Subcutaneous abdominal adipose tissue (tissue), 5 donors: Measurements from ENCODE around the gene PAPPA.

Experiments used
- H3K27ac ChIP-seq: one replicate; pipeline ENCODE4 v1.7.0; 2013; ENCODE audit warnings: low read depth, mild to moderate bottlenecking, inconsistent platforms, low read length, moderate library complexity
- H3K27me3 ChIP-seq, 5 donors: one replicate each; pipeline ENCODE4 v1.7.0; 2013; ENCODE audit warnings: low read length in 5 of 5, inconsistent platforms in 1 of 5; ENCODE audit not compliant: control insufficient read depth in 5 of 5, insufficient read depth in 4 of 5
- H3K36me3 ChIP-seq, 5 donors: one replicate each; pipeline ENCODE4 v1.7.0; 2013; ENCODE audit warnings: low read length in 5 of 5; ENCODE audit not compliant: control insufficient read depth in 5 of 5, insufficient read depth in 5 of 5
- H3K4me1 ChIP-seq, 5 donors: one replicate each; pipeline ENCODE4 v1.7.0; 2013; ENCODE audit warnings: low read length in 5 of 5, mild to moderate bottlenecking in 3 of 5, moderate library complexity in 1 of 5; ENCODE audit not compliant: control insufficient read depth in 5 of 5, insufficient read depth in 5 of 5
- H3K4me3 ChIP-seq, 5 donors: one replicate each; pipeline ENCODE4 v1.7.0; 2013; ENCODE audit warnings: low read length in 5 of 5, low read depth in 1 of 5
- H3K9ac ChIP-seq, 5 donors: one replicate each; pipeline ENCODE4 v1.7.0; 2013; ENCODE audit warnings: low read length in 5 of 5, mild to moderate bottlenecking in 4 of 5, moderate library complexity in 3 of 5
- H3K9me3 ChIP-seq, 5 donors: one replicate each; pipeline ENCODE4 v1.7.0; 2013; ENCODE audit warnings: low read length in 5 of 5; ENCODE audit not compliant: control insufficient read depth in 5 of 5
- donor health status: healthy.
- donor health status: healthy.
- donor health status: healthy.
- donor health status: healthy.
- donor health status: healthy.

Gene PAPPA

DNA sequence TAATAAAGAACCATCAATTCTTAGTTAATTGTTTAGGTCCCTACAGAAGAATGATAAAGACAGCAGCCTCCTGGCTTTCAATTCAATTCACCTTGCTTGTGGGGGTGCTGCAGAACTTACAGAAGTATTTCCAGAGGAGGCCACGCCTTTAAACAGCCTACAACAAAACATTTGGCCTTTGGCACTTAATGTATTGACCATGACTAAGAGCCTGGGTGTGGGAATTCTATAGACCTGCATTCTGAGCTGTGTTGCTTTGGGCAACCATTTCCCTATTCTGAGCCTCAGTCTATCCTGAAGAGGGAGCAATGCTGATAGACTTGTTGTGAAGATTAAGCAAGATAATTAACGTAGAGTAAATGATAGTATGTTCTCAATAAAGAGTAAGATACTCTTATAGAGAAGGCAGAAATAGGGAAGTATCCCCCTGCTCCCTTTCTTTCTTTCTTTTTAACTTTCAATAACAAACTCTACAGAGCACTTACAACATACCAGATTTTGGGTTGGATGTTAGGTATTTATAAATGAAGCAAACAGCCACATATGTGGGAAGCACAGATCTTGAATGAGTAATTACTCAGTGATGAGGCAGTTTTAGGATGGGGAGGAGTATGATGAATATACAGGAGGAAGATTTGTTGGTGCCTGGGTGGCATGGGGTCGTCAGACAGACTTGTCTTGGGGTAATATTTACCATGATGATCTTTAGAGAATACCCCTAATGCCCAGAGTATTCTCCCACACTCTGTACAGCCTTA is 28.4 kb downstream of the PAPPA start:
- Histone ChIP-seq H3K4me1 (no peaks in the 10 kb centered on the region), H3K9ac (no peak overlapping the region), H3K27me3 (peaks cover 0 to 3% (median 0%) of the 10 kb centered on the region in 5 donors), H3K4me3 (no peak overlapping the region), H3K27ac (no peak overlapping the region), H3K36me3 (no peaks in the 10 kb centered on the region), H3K9me3 (no peaks in the 10 kb centered on the region)

- Histone ChIP-seq H3K9ac (no peak overlapping the region), H3K9me3 (no peaks in the 10 kb centered on the region), H3K4me3 (no peak overlapping the region), H3K36me3 (no peaks in the 10 kb centered on the region), H3K4me1 (no peaks in the 10 kb centered on the region), H3K27ac (no peak overlapping the region), H3K27me3 (peaks cover 0 to 3% (median 0%) of the 10 kb centered on the region in 5 donors)
Measured at GRCh38 chr9:116182876-116183275, 29.3 kb downstream of the PAPPA start.

DNA sequence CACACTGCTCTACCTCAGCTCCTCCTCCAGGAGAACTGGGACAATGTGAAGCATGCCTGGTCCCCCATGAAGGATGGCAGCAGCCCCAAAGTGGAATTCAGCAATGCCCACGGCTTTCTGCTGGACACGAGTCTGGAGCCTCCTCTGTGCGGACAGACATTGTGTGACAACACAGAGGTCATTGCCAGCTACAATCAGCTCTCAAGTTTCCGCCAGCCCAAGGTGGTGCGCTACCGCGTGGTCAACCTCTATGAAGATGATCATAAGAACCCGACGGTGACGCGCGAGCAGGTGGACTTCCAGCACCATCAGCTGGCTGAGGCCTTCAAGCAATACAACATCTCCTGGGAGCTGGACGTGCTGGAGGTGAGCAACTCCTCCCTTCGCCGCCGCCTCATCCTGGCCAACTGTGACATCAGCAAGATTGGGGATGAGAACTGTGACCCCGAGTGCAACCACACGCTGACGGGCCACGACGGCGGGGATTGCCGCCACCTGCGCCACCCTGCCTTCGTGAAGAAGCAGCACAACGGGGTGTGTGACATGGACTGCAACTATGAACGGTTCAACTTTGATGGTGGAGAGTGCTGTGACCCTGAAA is 34.1 kb downstream of the PAPPA start:
- Histone ChIP-seq H3K9me3 (no peaks in the 10 kb centered on the region), H3K27ac (no peak overlapping the region), H3K4me3 (no peak overlapping the region), H3K36me3 (no peaks in the 10 kb centered on the region), H3K27me3 (no peaks in the 10 kb centered on the region), H3K9ac (no peak overlapping the region), H3K4me1 (peaks cover 0 to 6% (median 0%) of the 10 kb centered on the region in 5 donors)

GRCh38 chr9:116189683-116190082 is 36.1 kb downstream of the PAPPA start:
- no peak overlapping the region for H3K27ac ChIP-seq

GRCh38 chr9:116190637-116191396 is 37.2 kb downstream of the PAPPA start:
- H3K4me3 ChIP-seq: no peak overlapping the region
- peaks cover 0 to 6% (median 0%) of the 10 kb centered on the region in 5 donors for H3K4me1 ChIP-seq
- no peaks in the 10 kb centered on the region for H3K27me3 ChIP-seq
- no peaks in the 10 kb centered on the region for H3K9me3 ChIP-seq
- no peak overlapping the region for H3K27ac ChIP-seq
- no peak overlapping the region for H3K9ac ChIP-seq
- H3K36me3 ChIP-seq: no peaks in the 10 kb centered on the region

More at GRCh38 chr9:116189683-116190082, 36.1 kb downstream of the PAPPA start:
- Histone ChIP-seq H3K9me3 (no peaks in the 10 kb centered on the region), H3K36me3 (no peaks in the 10 kb centered on the region), H3K4me1 (peaks cover 0 to 6% (median 0%) of the 10 kb centered on the region in 5 donors), H3K4me3 (no peak overlapping the region), H3K27me3 (no peaks in the 10 kb centered on the region), H3K9ac (no peak overlapping the region)

GRCh38 chr9:116191576-116192415 is 38.2 kb downstream of the PAPPA start:
- no peaks in the 10 kb centered on the region for H3K27me3 ChIP-seq
- no peaks in the 10 kb centered on the region for H3K36me3 ChIP-seq
- no peak overlapping the region for H3K27ac ChIP-seq
- H3K4me1 ChIP-seq: peaks cover 0 to 6% (median 0%) of the 10 kb centered on the region in 5 donors
- no peaks in the 10 kb centered on the region for H3K9me3 ChIP-seq
- no peak overlapping the region for H3K9ac ChIP-seq
- H3K4me3 ChIP-seq: no peak overlapping the region

GRCh38 chr9:116193636-116194035 is 40.0 kb downstream of the PAPPA start:
- H3K4me3 ChIP-seq: no peak overlapping the region
- H3K4me1 ChIP-seq: peaks cover 0 to 6% (median 0%) of the 10 kb centered on the region in 5 donors

GRCh38 chr9:116196806-116197205 is 43.2 kb downstream of the PAPPA start:
- H3K27ac ChIP-seq: no peak overlapping the region
- H3K4me3 ChIP-seq: no peak overlapping the region
- no peaks in the 10 kb centered on the region for H3K27me3 ChIP-seq
- no peaks in the 10 kb centered on the region for H3K9me3 ChIP-seq
- no peak overlapping the region for H3K9ac ChIP-seq
- H3K36me3 ChIP-seq: no peaks in the 10 kb centered on the region
- H3K4me1 ChIP-seq: no peaks in the 10 kb centered on the region

More at GRCh38 chr9:116193636-116194035, 40.0 kb downstream of the PAPPA start:
- no peaks in the 10 kb centered on the region for H3K27me3 ChIP-seq
- no peak overlapping the region for H3K9ac ChIP-seq
- H3K27ac ChIP-seq: no peak overlapping the region
- no peaks in the 10 kb centered on the region for H3K9me3 ChIP-seq
- H3K36me3 ChIP-seq: no peaks in the 10 kb centered on the region

DNA sequence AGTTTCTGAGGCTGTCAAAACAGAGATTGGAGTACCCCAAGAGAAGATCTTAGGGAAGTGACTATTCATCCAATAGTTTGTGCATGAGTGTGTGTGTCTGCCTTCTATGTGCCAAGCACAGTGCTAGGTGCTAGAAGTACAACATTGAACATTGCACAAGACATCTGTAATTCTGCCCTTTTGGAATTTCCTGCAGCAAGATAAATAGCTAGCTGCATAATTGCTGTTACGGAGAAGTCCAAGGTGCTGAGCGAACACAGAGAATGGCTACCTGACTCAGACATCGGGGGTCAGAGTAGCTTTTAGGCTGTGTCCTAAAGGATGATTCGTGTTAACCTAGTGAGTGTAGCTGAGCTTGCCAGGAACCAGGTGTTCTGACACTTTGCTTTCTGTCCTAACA is 44.8 kb downstream of the PAPPA start:
- H3K4me3 ChIP-seq: no peak overlapping the region
- H3K9ac ChIP-seq: no peak overlapping the region
- no peaks in the 10 kb centered on the region for H3K36me3 ChIP-seq
- H3K27me3 ChIP-seq: no peaks in the 10 kb centered on the region
- no peaks in the 10 kb centered on the region for H3K9me3 ChIP-seq
- no peaks in the 10 kb centered on the region for H3K4me1 ChIP-seq
- H3K27ac ChIP-seq: no peak overlapping the region
